Measurements from ENCODE around the gene CALY.

DNA sequence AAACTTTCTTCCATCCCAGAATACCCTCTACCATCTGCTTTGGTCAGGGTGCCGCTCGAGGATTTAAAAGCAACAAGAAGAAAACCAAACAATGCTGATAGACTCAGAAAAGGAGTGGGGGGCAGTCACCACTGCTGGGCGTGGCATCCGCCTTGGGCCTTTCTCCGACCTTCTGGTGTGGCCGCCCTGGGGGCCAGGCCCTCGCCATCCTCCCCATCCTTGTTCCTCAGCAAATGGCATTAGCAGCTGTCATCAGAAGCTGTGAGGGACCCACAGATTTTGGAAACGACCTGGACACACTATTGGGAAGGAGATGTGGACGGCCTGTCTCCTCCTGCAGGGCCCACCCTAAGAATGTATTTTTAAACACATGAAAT, 23.9 kb downstream of the CALY start:
- TF ChIP-seq POLR2A (IDR thresholded peaks at IDR 0.05) = no peak
- TF ChIP-seq, protein P1, sequence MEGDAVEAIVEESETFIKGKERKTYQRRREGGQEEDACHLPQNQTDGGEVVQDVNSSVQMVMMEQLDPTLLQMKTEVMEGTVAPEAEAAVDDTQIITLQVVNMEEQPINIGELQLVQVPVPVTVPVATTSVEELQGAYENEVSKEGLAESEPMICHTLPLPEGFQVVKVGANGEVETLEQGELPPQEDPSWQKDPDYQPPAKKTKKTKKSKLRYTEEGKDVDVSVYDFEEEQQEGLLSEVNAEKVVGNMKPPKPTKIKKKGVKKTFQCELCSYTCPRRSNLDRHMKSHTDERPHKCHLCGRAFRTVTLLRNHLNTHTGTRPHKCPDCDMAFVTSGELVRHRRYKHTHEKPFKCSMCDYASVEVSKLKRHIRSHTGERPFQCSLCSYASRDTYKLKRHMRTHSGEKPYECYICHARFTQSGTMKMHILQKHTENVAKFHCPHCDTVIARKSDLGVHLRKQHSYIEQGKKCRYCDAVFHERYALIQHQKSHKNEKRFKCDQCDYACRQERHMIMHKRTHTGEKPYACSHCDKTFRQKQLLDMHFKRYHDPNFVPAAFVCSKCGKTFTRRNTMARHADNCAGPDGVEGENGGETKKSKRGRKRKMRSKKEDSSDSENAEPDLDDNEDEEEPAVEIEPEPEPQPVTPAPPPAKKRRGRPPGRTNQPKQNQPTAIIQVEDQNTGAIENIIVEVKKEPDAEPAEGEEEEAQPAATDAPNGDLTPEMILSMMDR (IDR thresholded peaks at IDR 0.05) = no peak
- no peak for TF ChIP-seq POLR2AphosphoS5 (IDR thresholded peaks at IDR 0.05; ENCODE audit: insufficient read depth in 1 of 2, low read depth in 1 of 2)

Measured in vagina (tissue), 2 donors.